ENCODE results near the gene CHCHD6.
A peak's percentile ranks its signal among the peaks of the same experiment; 100 is the strongest.

Gene CHCHD6

GRCh38 chr3:126665959-126666657 lies 37.9 kb upstream of the CHCHD6 start:
- Mint-ChIP-seq H3K4me1 (peaks cover 16% of the 10 kb centered on the region), H3K27ac (no peak overlapping the region), H3K4me3 (no peak overlapping the region), H3K36me3 (peaks cover 2% of the 10 kb centered on the region), H3K27me3 (peaks cover 42% of the 10 kb centered on the region), H3K9me3 (peaks cover 2% of the 10 kb centered on the region)
- peak; percentile 10 for ATAC-seq

- ATAC-seq = no peak
- Mint-ChIP-seq H3K9me3 (peaks cover 6% of the 10 kb centered on the region), H3K27me3 (peaks cover 38% of the 10 kb centered on the region), H3K4me3 (no peak overlapping the region), H3K36me3 (peaks cover 5% of the 10 kb centered on the region), H3K4me1 (peaks cover 16% of the 10 kb centered on the region), H3K27ac (no peak overlapping the region)
Measured at GRCh38 chr3:126666658-126667528, 37.1 kb upstream of the CHCHD6 start.

GRCh38 chr3:126667631-126668449 lies 36.2 kb upstream of the CHCHD6 start:
- Mint-ChIP-seq H3K36me3 (peaks cover 5% of the 10 kb centered on the region), H3K27me3 (peaks cover 29% of the 10 kb centered on the region), H3K4me1 (peaks cover 16% of the 10 kb centered on the region), H3K9me3 (peaks cover 6% of the 10 kb centered on the region), H3K27ac (no peak overlapping the region), H3K4me3 (no peak overlapping the region)
- no peak for ATAC-seq

GRCh38 chr3:126668450-126669401 lies 35.3 kb upstream of the CHCHD6 start:
- Mint-ChIP-seq H3K9me3 (peaks cover 6% of the 10 kb centered on the region), H3K27me3 (peaks cover 20% of the 10 kb centered on the region), H3K4me1 (peaks cover 16% of the 10 kb centered on the region), H3K36me3 (peaks cover 5% of the 10 kb centered on the region), H3K4me3 (no peak overlapping the region), H3K27ac (no peak overlapping the region)
- no peak for ATAC-seq

- H3K9me3 Mint-ChIP-seq = peaks cover 6% of the 10 kb centered on the region
- no peak overlapping the region for H3K27ac Mint-ChIP-seq
- H3K27me3 Mint-ChIP-seq = peaks cover 8% of the 10 kb centered on the region
- no peak overlapping the region for H3K4me3 Mint-ChIP-seq
- peaks cover 2% of the 10 kb centered on the region for H3K4me1 Mint-ChIP-seq
- peaks cover 5% of the 10 kb centered on the region for H3K36me3 Mint-ChIP-seq
- peak; percentile 58 for ATAC-seq
Measured at GRCh38 chr3:126671521-126671920, 32.5 kb upstream of the CHCHD6 start.

GRCh38 chr3:126672340-126672739 lies 31.7 kb upstream of the CHCHD6 start:
- no peak overlapping the region for H3K27ac Mint-ChIP-seq
- peaks cover 13% of the 10 kb centered on the region for H3K27me3 Mint-ChIP-seq
- H3K4me1 Mint-ChIP-seq = no peaks in the 10 kb centered on the region
- no peak overlapping the region for H3K4me3 Mint-ChIP-seq
- H3K36me3 Mint-ChIP-seq = peaks cover 5% of the 10 kb centered on the region
- H3K9me3 Mint-ChIP-seq = peaks cover 6% of the 10 kb centered on the region
- ATAC-seq = peak; percentile 40

- H3K9me3 Mint-ChIP-seq = peaks cover 6% of the 10 kb centered on the region
Measured at GRCh38 chr3:126672741-126673140, 31.3 kb upstream of the CHCHD6 start.

GRCh38 chr3:126676919-126677705 lies 26.9 kb upstream of the CHCHD6 start:
- Mint-ChIP-seq H3K27me3 (peaks cover 21% of the 10 kb centered on the region), H3K4me1 (peaks cover 14% of the 10 kb centered on the region), H3K27ac (no peak overlapping the region), H3K9me3 (no peaks in the 10 kb centered on the region), H3K4me3 (no peak overlapping the region), H3K36me3 (no peaks in the 10 kb centered on the region)
- no peak for ATAC-seq

More at GRCh38 chr3:126672741-126673140, 31.3 kb upstream of the CHCHD6 start:
- no peaks in the 10 kb centered on the region for H3K4me1 Mint-ChIP-seq
- H3K27ac Mint-ChIP-seq = no peak overlapping the region
- H3K27me3 Mint-ChIP-seq = peaks cover 13% of the 10 kb centered on the region
- peaks cover 5% of the 10 kb centered on the region for H3K36me3 Mint-ChIP-seq
- no peak for ATAC-seq
- no peak overlapping the region for H3K4me3 Mint-ChIP-seq

GRCh38 chr3:126677862-126678503 lies 26.1 kb upstream of the CHCHD6 start:
- H3K4me1 Mint-ChIP-seq = peaks cover 14% of the 10 kb centered on the region
- no peak overlapping the region for H3K4me3 Mint-ChIP-seq
- H3K9me3 Mint-ChIP-seq = no peaks in the 10 kb centered on the region
- no peaks in the 10 kb centered on the region for H3K36me3 Mint-ChIP-seq
- H3K27ac Mint-ChIP-seq = no peak overlapping the region
- peaks cover 21% of the 10 kb centered on the region for H3K27me3 Mint-ChIP-seq
- no peak for ATAC-seq

GRCh38 chr3:126678693-126679317 lies 25.2 kb upstream of the CHCHD6 start:
- H3K27ac Mint-ChIP-seq = peak overlapping the region; percentile 65
- ATAC-seq = peak; percentile 76
- H3K36me3 Mint-ChIP-seq = no peaks in the 10 kb centered on the region
- H3K4me3 Mint-ChIP-seq = peak overlapping the region; percentile 61
- H3K27me3 Mint-ChIP-seq = peaks cover 21% of the 10 kb centered on the region
- peaks cover 19% of the 10 kb centered on the region for H3K4me1 Mint-ChIP-seq
- no peaks in the 10 kb centered on the region for H3K9me3 Mint-ChIP-seq

GRCh38 chr3:126679318-126679751 lies 24.7 kb upstream of the CHCHD6 start:
- H3K9me3 Mint-ChIP-seq = no peaks in the 10 kb centered on the region
- H3K4me3 Mint-ChIP-seq = peak overlapping the region; percentile 61
- peak overlapping the region; percentile 65 for H3K27ac Mint-ChIP-seq
- peak; percentile 76 for ATAC-seq
- H3K4me1 Mint-ChIP-seq = peaks cover 19% of the 10 kb centered on the region
- peaks cover 21% of the 10 kb centered on the region for H3K27me3 Mint-ChIP-seq
- no peaks in the 10 kb centered on the region for H3K36me3 Mint-ChIP-seq

GRCh38 chr3:126679831-126680666 lies 24.0 kb upstream of the CHCHD6 start:
- Mint-ChIP-seq H3K27ac (no peak overlapping the region), H3K4me1 (peaks cover 19% of the 10 kb centered on the region), H3K9me3 (no peaks in the 10 kb centered on the region), H3K4me3 (no peak overlapping the region), H3K27me3 (peaks cover 21% of the 10 kb centered on the region), H3K36me3 (no peaks in the 10 kb centered on the region)
- ATAC-seq = no peak

Data from stimulated activated memory B cell treated with anti-CD40 and anti-IgM and Interleukin-4, amounts not matched to agents 10 μg/mL and 1 μg/mL and 100 μg/mL, for 72 hours (primary cell).